Endothelial cell of hepatic sinusoid (primary cell): ENCODE measurements around the gene DNAJC16.
"Not testable (repeated sequence)": the region's sequence is repeated elsewhere in the genome, so short reads cannot be mapped to it uniquely, and the experiment has no call there.

ENCODE experiments used
- in situ Hi-C: cut with HindIII; loops from 2 replicates; pipeline ENCODE4 v1.10.0; 2017; ENCODE audit warnings: low sequenced_read_pairs

Gene DNAJC16

GRCh38 chr1:15526490-15527339 lies at the start of gene DNAJC16:
TSS of gene DNAJC16 (plus strand) at chr1:15526848. CDS start at chr1:15529106, 2,258 bp downstream.
- in situ Hi-C loops, result no loop called here

- in situ Hi-C loops, result no loop called here
Observed at GRCh38 chr1:15476927-15477326, 49.7 kb upstream of the DNAJC16 start.

GRCh38 chr1:15477646-15478212 lies 48.9 kb upstream of the DNAJC16 start:
- in situ Hi-C loops, result no loop called here

GRCh38 chr1:15479654-15480347 lies 46.8 kb upstream of the DNAJC16 start:
- in situ Hi-C loops, result loop anchor here (5.0 kb wide), 1 partner anchor 38 kb away; no protein-coding TSS in a partner anchor

GRCh38 chr1:15482455-15482854 lies 44.2 kb upstream of the DNAJC16 start:
- in situ Hi-C loops, result loop anchor here (5.0 kb wide), 1 partner anchor 40 kb away; no protein-coding TSS in a partner anchor

- in situ Hi-C loops, result loop anchor here (5.0 kb wide), 1 partner anchor 41 kb away; no protein-coding TSS in a partner anchor
Observed at GRCh38 chr1:15482983-15483543, 43.6 kb upstream of the DNAJC16 start.

GRCh38 chr1:15483971-15484370 lies 42.7 kb upstream of the DNAJC16 start:
- in situ Hi-C loops, result loop anchor here (5.0 kb wide), 1 partner anchor 42 kb away; no protein-coding TSS in a partner anchor

- in situ Hi-C loops, result loop anchor here (5.0 kb wide), 1 partner anchor 42 kb away; no protein-coding TSS in a partner anchor
Observed at GRCh38 chr1:15484443-15484842, 42.2 kb upstream of the DNAJC16 start.

GRCh38 chr1:15485636-15486035 lies 41.0 kb upstream of the DNAJC16 start:
- in situ Hi-C loops, result no loop called here

- in situ Hi-C loops, result not testable (repeated sequence)
Observed at GRCh38 chr1:15486844-15487610, 39.6 kb upstream of the DNAJC16 start.

- in situ Hi-C loops, result no loop called here
Observed at GRCh38 chr1:15488371-15488770, 38.3 kb upstream of the DNAJC16 start.

GRCh38 chr1:15489052-15489736 lies 37.5 kb upstream of the DNAJC16 start:
- in situ Hi-C loops, result no loop called here

- in situ Hi-C loops, result not testable (repeated sequence)
Observed at GRCh38 chr1:15491010-15491409, 35.6 kb upstream of the DNAJC16 start.

GRCh38 chr1:15492596-15492995 lies 34.1 kb upstream of the DNAJC16 start:
- in situ Hi-C loops, result no loop called here

GRCh38 chr1:15493869-15494390 lies 32.7 kb upstream of the DNAJC16 start:
- in situ Hi-C loops, result no loop called here

GRCh38 chr1:15500184-15501178 lies 26.2 kb upstream of the DNAJC16 start:
- in situ Hi-C loops, result no loop called here

- in situ Hi-C loops, result no loop called here
Observed at GRCh38 chr1:15501208-15502032, 25.2 kb upstream of the DNAJC16 start.
